Fibroblast of skin of right biceps (primary cell): Measurements from ENCODE around the gene AFG3L2.

Experiments used
- DNase-seq: peaks from one replicate; pipeline ENCODE4 v3.0.0-alpha.2; 2013

AFG3L2 gene

GRCh38 chr18:12318857-12319256 lies 58.2 kb downstream of the AFG3L2 start:
- DNase-seq, result no peak

- DNase-seq, result no peak
These were observed 58.7 kb downstream of the AFG3L2 start for GRCh38 chr18:12318334-12318697.

- peak; percentile 74 for DNase-seq
These were observed 59.2 kb downstream of the AFG3L2 start for GRCh38 chr18:12317664-12318333.

- no peak for DNase-seq
These were observed 61.1 kb downstream of the AFG3L2 start for GRCh38 chr18:12315911-12316310.

GRCh38 chr18:12315490-12315889 lies 61.5 kb downstream of the AFG3L2 start:
- DNase-seq, result no peak

GRCh38 chr18:12314591-12315305 lies 62.3 kb downstream of the AFG3L2 start:
- DNase-seq, result no peak

GRCh38 chr18:12313530-12314245 lies 63.3 kb downstream of the AFG3L2 start:
- DNase-seq, result no peak

- no peak for DNase-seq
These were observed 64.1 kb downstream of the AFG3L2 start for GRCh38 chr18:12312976-12313375.

- no peak for DNase-seq
These were observed 66.3 kb downstream of the AFG3L2 start for GRCh38 chr18:12310762-12311161.

GRCh38 chr18:12309683-12310198 lies 67.3 kb downstream of the AFG3L2 start:
- DNase-seq, result no peak

- peak; percentile 84 for DNase-seq
These were observed 68.5 kb downstream of the AFG3L2 start for GRCh38 chr18:12308386-12309100.

GRCh38 chr18:12307701-12308385 lies 69.2 kb downstream of the AFG3L2 start, which contains the start of gene TUBB6:
Gene TUBB6 (plus strand): TSS chr18:12308241. CDS start chr18:12308293, 52 bp downstream.
- DNase-seq, result peak; percentile 93

GRCh38 chr18:12306752-12307700 lies 70.0 kb downstream of the AFG3L2 start:
- DNase-seq, result peak; percentile 75

- DNase-seq, result no peak
These were observed 70.9 kb downstream of the AFG3L2 start for GRCh38 chr18:12305930-12306629.

GRCh38 chr18:12305211-12305610 lies 71.8 kb downstream of the AFG3L2 start:
- DNase-seq, result no peak

GRCh38 chr18:12304351-12305210 lies 72.4 kb downstream of the AFG3L2 start:
- DNase-seq, result peak; percentile 45

GRCh38 chr18:12302391-12303147 lies 74.5 kb downstream of the AFG3L2 start:
- no peak for DNase-seq

GRCh38 chr18:12301263-12302005 lies 75.6 kb downstream of the AFG3L2 start:
- no peak for DNase-seq
